ENCODE data around the gene CD244.

GRCh38 chr1:160781914-160782689 lies 80.6 kb downstream of the CD244 start:
- no peak for TF ChIP-seq CTCF (IDR thresholded peaks at IDR 0.05)
- no peak for TF ChIP-seq ZFX (IDR thresholded peaks at IDR 0.05; ENCODE audit: borderline replicate concordance)

All from 22Rv1 (cell line).